Activated T-cell treated with anti-CD3 and anti-CD28 coated beads, Interleukin-2, amount 50 U/mL, for 4 hours (primary cell): ENCODE data around the gene TACC2. TPM values are rescaled to one million over a fixed set of nuclear protein-coding genes. Genes with fewer than 3 reads are reported as not detected.
"Not testable (repeated sequence)": the region's sequence is repeated elsewhere in the genome, so short reads cannot be mapped to it uniquely, and the experiment has no call there.

Source experiments
- ATAC-seq, 2 donors: fragments of 200-7000 bp; cut with Tn5 transposase; one replicate each; pipeline ENCODE4 v1.10.0; 2021
- DNase-seq: peaks from one replicate; pipeline ENCODE4 v3.0.0-alpha.2; 2020
- H3K27me3 Mint-ChIP-seq: one replicate; pipeline ENCODE4 v1.8.0; 2021; ENCODE audit warnings: low read depth, mixed read lengths
- H3K36me3 Mint-ChIP-seq: one replicate; pipeline ENCODE4 v1.8.0; 2022; ENCODE audit warnings: mixed read lengths; ENCODE audit not compliant: insufficient read depth
- H3K4me1 Mint-ChIP-seq: one replicate; pipeline ENCODE4 v1.8.0; 2021; ENCODE audit warnings: low read depth, mixed read lengths
- H3K4me3 Mint-ChIP-seq: one replicate; pipeline ENCODE4 v1.8.0; 2021; ENCODE audit warnings: mild to moderate bottlenecking, moderate library complexity, mixed read lengths
- H3K9me3 Mint-ChIP-seq: one replicate; pipeline ENCODE4 v1.8.0; 2021; ENCODE audit warnings: mixed read lengths
- total RNA-seq, 3 donors: library from RNA; stranded (reverse); gene quantifications; one replicate each; pipeline ENCODE4 v1.2.1, GENCODE V29; 2021

TACC2 gene
- total RNA-seq, result under 1 TPM; 0.21 to 0.57 (median 0.43) TPM

GRCh38 chr10:121988361-121989324 lies at the start of gene TACC2:
Gene TACC2 (plus strand): TSS chr10:121989163. CDS start chr10:122021982, 32,819 bp downstream.
- ATAC-seq (no peak), DNase-seq (no peak)
- Mint-ChIP-seq H3K27me3 (peaks cover 24% of the 10 kb centered on the region), H3K36me3 (peaks cover 4% of the 10 kb centered on the region), H3K4me3 (no peak within 1 kb of the TSS), H3K4me1 (no peaks in the 10 kb centered on the region), H3K9me3 (peaks cover 20% of the 10 kb centered on the region)

- Mint-ChIP-seq H3K4me1 (no peaks in the 10 kb centered on the region), H3K4me3 (no peak overlapping the region), H3K36me3 (no peaks in the 10 kb centered on the region), H3K9me3 (no peaks in the 10 kb centered on the region), H3K27me3 (peaks cover 8% of the 10 kb centered on the region)
- no peak for DNase-seq
- ATAC-seq, result no peak
These were observed 47.4 kb upstream of the TACC2 start for GRCh38 chr10:121941532-121941931.

GRCh38 chr10:121942749-121943416 lies 46.1 kb upstream of the TACC2 start:
- DNase-seq (no peak), ATAC-seq (no peak)
- Mint-ChIP-seq H3K4me3 (no peak overlapping the region), H3K27me3 (peaks cover 8% of the 10 kb centered on the region), H3K36me3 (no peaks in the 10 kb centered on the region), H3K4me1 (no peaks in the 10 kb centered on the region), H3K9me3 (no peaks in the 10 kb centered on the region)

GRCh38 chr10:121947343-121948330 lies 41.3 kb upstream of the TACC2 start:
- Mint-ChIP-seq H3K4me3 (no peak overlapping the region), H3K4me1 (no peaks in the 10 kb centered on the region), H3K27me3 (no peaks in the 10 kb centered on the region), H3K9me3 (no peaks in the 10 kb centered on the region), H3K36me3 (peaks cover 6% of the 10 kb centered on the region)
- DNase-seq (no peak), ATAC-seq (no peak)

- DNase-seq (no peak), ATAC-seq (no peak)
- Mint-ChIP-seq H3K9me3 (no peaks in the 10 kb centered on the region), H3K4me3 (no peak overlapping the region), H3K4me1 (no peaks in the 10 kb centered on the region), H3K27me3 (no peaks in the 10 kb centered on the region), H3K36me3 (peaks cover 11% of the 10 kb centered on the region)
These were observed 39.9 kb upstream of the TACC2 start for GRCh38 chr10:121949049-121949448.

- no peaks in the 10 kb centered on the region for H3K27me3 Mint-ChIP-seq
- H3K9me3 Mint-ChIP-seq, result no peaks in the 10 kb centered on the region
- H3K4me3 Mint-ChIP-seq, result no peak overlapping the region
- DNase-seq (no peak), ATAC-seq (no peak)
- no peaks in the 10 kb centered on the region for H3K4me1 Mint-ChIP-seq
- H3K36me3 Mint-ChIP-seq, result peaks cover 11% of the 10 kb centered on the region
These were observed 39.5 kb upstream of the TACC2 start for GRCh38 chr10:121949451-121949850.

- no peak for ATAC-seq
- no peaks in the 10 kb centered on the region for H3K9me3 Mint-ChIP-seq
- no peak overlapping the region for H3K4me3 Mint-ChIP-seq
- no peaks in the 10 kb centered on the region for H3K4me1 Mint-ChIP-seq
- H3K36me3 Mint-ChIP-seq, result peaks cover 27% of the 10 kb centered on the region
- no peaks in the 10 kb centered on the region for H3K27me3 Mint-ChIP-seq
- no peak for DNase-seq
These were observed 36.7 kb upstream of the TACC2 start for GRCh38 chr10:121952226-121952625.

- Mint-ChIP-seq H3K4me1 (no peaks in the 10 kb centered on the region), H3K9me3 (no peaks in the 10 kb centered on the region)
These were observed 32.6 kb upstream of the TACC2 start for GRCh38 chr10:121956111-121957061.

GRCh38 chr10:121959671-121960070 lies 29.3 kb upstream of the TACC2 start:
- H3K4me1 Mint-ChIP-seq, result no peaks in the 10 kb centered on the region
- H3K4me3 Mint-ChIP-seq, result no peak overlapping the region
- no peaks in the 10 kb centered on the region for H3K9me3 Mint-ChIP-seq
- peaks cover 27% of the 10 kb centered on the region for H3K36me3 Mint-ChIP-seq
- no peak for DNase-seq
- peak in 1 of 2 donors; percentile 71 for ATAC-seq
- H3K27me3 Mint-ChIP-seq, result no peaks in the 10 kb centered on the region

More at GRCh38 chr10:121956111-121957061, 32.6 kb upstream of the TACC2 start:
- ATAC-seq, result no peak
- H3K36me3 Mint-ChIP-seq, result peaks cover 27% of the 10 kb centered on the region
- H3K4me3 Mint-ChIP-seq, result no peak overlapping the region
- DNase-seq, result no peak
- no peaks in the 10 kb centered on the region for H3K27me3 Mint-ChIP-seq

GRCh38 chr10:121961456-121961855 lies 27.5 kb upstream of the TACC2 start:
- Mint-ChIP-seq H3K4me3 (no peak overlapping the region), H3K27me3 (no peaks in the 10 kb centered on the region), H3K36me3 (peaks cover 28% of the 10 kb centered on the region)

GRCh38 chr10:121965996-121966395 lies 23.0 kb upstream of the TACC2 start:
- no peak for DNase-seq
- ATAC-seq, result no peak
- H3K4me1 Mint-ChIP-seq, result no peaks in the 10 kb centered on the region
- H3K27me3 Mint-ChIP-seq, result no peaks in the 10 kb centered on the region
- H3K9me3 Mint-ChIP-seq, result no peaks in the 10 kb centered on the region
- H3K36me3 Mint-ChIP-seq, result peaks cover 26% of the 10 kb centered on the region
- H3K4me3 Mint-ChIP-seq, result no peak overlapping the region

More at GRCh38 chr10:121961456-121961855, 27.5 kb upstream of the TACC2 start:
- DNase-seq, result no peak
- Mint-ChIP-seq H3K9me3 (no peaks in the 10 kb centered on the region), H3K4me1 (no peaks in the 10 kb centered on the region)
- ATAC-seq, result no peak

GRCh38 chr10:121969086-121969485 lies 19.9 kb upstream of the TACC2 start:
- Mint-ChIP-seq H3K4me1 (peaks cover 21% of the 10 kb centered on the region), H3K36me3 (peaks cover 31% of the 10 kb centered on the region)
- ATAC-seq, H3K4me3 Mint-ChIP-seq, H3K9me3 Mint-ChIP-seq, DNase-seq, H3K27me3 Mint-ChIP-seq: not testable (repeated sequence)

GRCh38 chr10:121974019-121974534 lies 14.9 kb upstream of the TACC2 start:
- Mint-ChIP-seq H3K4me3 (peak overlapping the region; percentile 90), H3K9me3 (no peaks in the 10 kb centered on the region), H3K36me3 (peaks cover 11% of the 10 kb centered on the region), H3K27me3 (no peaks in the 10 kb centered on the region), H3K4me1 (peaks cover 24% of the 10 kb centered on the region)
- no peak for DNase-seq
- peak; percentile 16 for ATAC-seq
